ENCODE data around the gene CUEDC1.

GRCh38 chr17:57983446-57983845, 28.2 kb upstream of the CUEDC1 start:
- no peak for TF ChIP-seq EZH2 (IDR thresholded peaks at IDR 0.05; ENCODE audit: borderline replicate concordance, low read depth, low read length, poor library complexity, severe bottlenecking)
- no peak for TF ChIP-seq CTCF (conservative IDR thresholded peaks at IDR 0.05; ENCODE audit: low read depth, low read length)
